ENCODE measurements around the gene LMO7.

Gene LMO7

GRCh38 chr13:75703769-75704168 lies 67.6 kb downstream of the LMO7 start:
- no peak overlapping the region for H3K27ac ChIP-seq (ENCODE audit: low read depth, low read length, poor library complexity, severe bottlenecking)
- no peaks in the 10 kb centered on the region for H3K27me3 ChIP-seq (ENCODE audit: insufficient read depth, low read length)
- no peak overlapping the region for H3K4me2 ChIP-seq (ENCODE audit: low read length)

GRCh38 chr13:75704194-75704926 lies 68.2 kb downstream of the LMO7 start:
- Histone ChIP-seq H3K27me3 (ENCODE audit: insufficient read depth, low read length) (no peaks in the 10 kb centered on the region), H3K4me3 (ENCODE audit: low read depth, low read length, poor library complexity, severe bottlenecking) (no peak overlapping the region), H3K9me2 (ENCODE audit: low read depth, low read length) (no peaks in the 10 kb centered on the region), H3K79me2 (ENCODE audit: insufficient read depth, low read length) (peaks cover 15% of the 10 kb centered on the region; the same call in 1 of the 2 replicates), H2AFZ (ENCODE audit: low read length) (no peak overlapping the region), H3K4me1 (ENCODE audit: insufficient read depth, low read length, severe bottlenecking) (no peaks in the 10 kb centered on the region), H3K27ac (ENCODE audit: low read depth, low read length, poor library complexity, severe bottlenecking) (no peak overlapping the region), H3K4me2 (ENCODE audit: low read length) (no peak overlapping the region), H3K9me3 (ENCODE audit: low read length) (no peaks in the 10 kb centered on the region), H4K20me1 (ENCODE audit: insufficient read depth, low read length) (no peaks in the 10 kb centered on the region), H3K9ac (ENCODE audit: low read length) (no peak overlapping the region), H3K36me3 (ENCODE audit: insufficient read depth, low read length) (no peaks in the 10 kb centered on the region), H3F3A (ENCODE audit: insufficient read depth, low read length) (no peaks in the 10 kb centered on the region)
- TF ChIP-seq CTCF (IDR thresholded peaks at IDR 0.05; ENCODE audit: low read length) (no peak), EZH2 (IDR thresholded peaks at IDR 0.05; ENCODE audit: borderline replicate concordance, low read length) (no peak)

More at GRCh38 chr13:75703769-75704168, 67.6 kb downstream of the LMO7 start:
- TF ChIP-seq EZH2 (IDR thresholded peaks at IDR 0.05; ENCODE audit: borderline replicate concordance, low read length) (no peak), CTCF (IDR thresholded peaks at IDR 0.05; ENCODE audit: low read length) (no peak)
- H3K9me2 ChIP-seq (ENCODE audit: low read depth, low read length), result no peaks in the 10 kb centered on the region
- no peaks in the 10 kb centered on the region for H3F3A ChIP-seq (ENCODE audit: insufficient read depth, low read length)
- no peaks in the 10 kb centered on the region for H4K20me1 ChIP-seq (ENCODE audit: insufficient read depth, low read length)
- H3K36me3 ChIP-seq (ENCODE audit: insufficient read depth, low read length), result no peaks in the 10 kb centered on the region
- no peaks in the 10 kb centered on the region for H3K9me3 ChIP-seq (ENCODE audit: low read length)
- H3K4me3 ChIP-seq (ENCODE audit: low read depth, low read length, poor library complexity, severe bottlenecking), result no peak overlapping the region
- no peak overlapping the region for H3K9ac ChIP-seq (ENCODE audit: low read length)
- H3K4me1 ChIP-seq (ENCODE audit: insufficient read depth, low read length, severe bottlenecking), result no peaks in the 10 kb centered on the region
- H3K79me2 ChIP-seq (ENCODE audit: insufficient read depth, low read length), result peaks cover 15% of the 10 kb centered on the region; the same call in 1 of the 2 replicates
- H2AFZ ChIP-seq (ENCODE audit: low read length), result no peak overlapping the region

DNA sequence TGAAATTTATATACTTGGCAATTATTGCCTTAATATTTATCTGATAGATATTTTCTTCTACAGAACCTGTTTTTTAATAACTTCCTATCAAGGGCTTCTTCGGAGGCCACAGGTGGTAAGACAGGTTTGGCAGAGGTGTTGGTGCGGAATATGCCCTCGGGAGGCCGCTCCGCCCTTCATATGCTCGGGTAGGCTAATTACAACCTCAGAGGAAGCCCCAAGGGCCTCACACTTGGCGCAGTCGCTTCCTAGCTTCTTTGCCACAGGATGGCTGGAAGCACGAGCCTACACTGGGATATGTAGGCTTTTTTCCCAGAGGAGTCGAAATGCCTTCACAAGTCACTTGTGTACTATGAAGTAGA lies 68.8 kb downstream of the LMO7 start:
- Histone ChIP-seq H3K36me3 (ENCODE audit: insufficient read depth, low read length) (no peaks in the 10 kb centered on the region), H3K4me3 (ENCODE audit: low read depth, low read length, poor library complexity, severe bottlenecking) (no peak overlapping the region), H3F3A (ENCODE audit: insufficient read depth, low read length) (no peaks in the 10 kb centered on the region), H3K9me3 (ENCODE audit: low read length) (no peaks in the 10 kb centered on the region), H3K27ac (ENCODE audit: low read depth, low read length, poor library complexity, severe bottlenecking) (no peak overlapping the region), H3K27me3 (ENCODE audit: insufficient read depth, low read length) (no peaks in the 10 kb centered on the region), H3K79me2 (ENCODE audit: insufficient read depth, low read length) (peaks cover 15% of the 10 kb centered on the region; the same call in 1 of the 2 replicates), H3K4me2 (ENCODE audit: low read length) (no peak overlapping the region), H4K20me1 (ENCODE audit: insufficient read depth, low read length) (no peaks in the 10 kb centered on the region), H3K9me2 (ENCODE audit: low read depth, low read length) (no peaks in the 10 kb centered on the region), H3K9ac (ENCODE audit: low read length) (no peak overlapping the region), H2AFZ (ENCODE audit: low read length) (no peak overlapping the region), H3K4me1 (ENCODE audit: insufficient read depth, low read length, severe bottlenecking) (no peaks in the 10 kb centered on the region)
- no peak for TF ChIP-seq EZH2 (IDR thresholded peaks at IDR 0.05; ENCODE audit: borderline replicate concordance, low read length)
- no peak for TF ChIP-seq CTCF (IDR thresholded peaks at IDR 0.05; ENCODE audit: low read length)
